ENCODE results near the gene GDPD5. TPM values are rescaled to one million over a fixed set of nuclear protein-coding genes. Genes with fewer than 3 reads are reported as not detected.

GDPD5 gene
- total RNA-seq, 4 donors from 2014 or later: 9.6 to 52.9 (median 28.2) TPM

- no peaks in the 10 kb centered on the region for H3K36me3 ChIP-seq
- H3K4me1 ChIP-seq: no peaks in the 10 kb centered on the region
- intact Hi-C loops (cut with DNase I; ENCODE audit: low total_unique reads): no loop called here
- no peaks in the 10 kb centered on the region for H3K9me3 ChIP-seq
- TF ChIP-seq POLR2A (IDR thresholded peaks at IDR 0.05) (no peak), CTCF (IDR thresholded peaks at IDR 0.05) (no peak)
- no peak for DNase-seq
- H3K27me3 ChIP-seq: no peaks in the 10 kb centered on the region
- no peak overlapping the region for H3K27ac ChIP-seq
- H3K4me3 ChIP-seq: no peak overlapping the region
These were observed 3.3 kb downstream of the GDPD5 start for GRCh38 chr11:75522286-75523044.

- Histone ChIP-seq H3K4me1 (no peaks in the 10 kb centered on the region), H3K4me3 (no peak overlapping the region), H3K9me3 (no peaks in the 10 kb centered on the region), H3K27ac (no peak overlapping the region), H3K27me3 (no peaks in the 10 kb centered on the region), H3K36me3 (no peaks in the 10 kb centered on the region)
- intact Hi-C loops (cut with DNase I; ENCODE audit: low total_unique reads): no loop called here
- no peak for DNase-seq
- TF ChIP-seq POLR2A (IDR thresholded peaks at IDR 0.05) (no peak), CTCF (IDR thresholded peaks at IDR 0.05) (no peak)
These were observed 5.1 kb downstream of the GDPD5 start for GRCh38 chr11:75520688-75521087.

GRCh38 chr11:75518771-75519653 lies 6.7 kb downstream of the GDPD5 start:
- Histone ChIP-seq H3K27me3 (no peaks in the 10 kb centered on the region), H3K4me1 (no peaks in the 10 kb centered on the region), H3K27ac (no peak overlapping the region), H3K9me3 (no peaks in the 10 kb centered on the region), H3K36me3 (no peaks in the 10 kb centered on the region), H3K4me3 (no peak overlapping the region)
- intact Hi-C loops (cut with DNase I; ENCODE audit: low total_unique reads): no loop called here
- no peak for TF ChIP-seq POLR2A (IDR thresholded peaks at IDR 0.05)
- TF ChIP-seq CTCF (IDR thresholded peaks at IDR 0.05): no peak
- no peak for DNase-seq

GRCh38 chr11:75518204-75518549 lies 7.6 kb downstream of the GDPD5 start:
- Histone ChIP-seq H3K27ac (no peak overlapping the region), H3K4me1 (no peaks in the 10 kb centered on the region), H3K27me3 (no peaks in the 10 kb centered on the region), H3K36me3 (no peaks in the 10 kb centered on the region), H3K9me3 (no peaks in the 10 kb centered on the region), H3K4me3 (no peak overlapping the region)
- DNase-seq: no peak
- TF ChIP-seq CTCF (IDR thresholded peaks at IDR 0.05) (no peak), POLR2A (IDR thresholded peaks at IDR 0.05) (no peak)
- intact Hi-C loops (cut with DNase I; ENCODE audit: low total_unique reads): no loop called here

GRCh38 chr11:75516886-75517285 lies 8.9 kb downstream of the GDPD5 start:
- intact Hi-C loops (cut with DNase I; ENCODE audit: low total_unique reads): no loop called here
- H3K27me3 ChIP-seq: no peaks in the 10 kb centered on the region
- H3K4me3 ChIP-seq: no peak overlapping the region
- no peaks in the 10 kb centered on the region for H3K9me3 ChIP-seq
- no peak for TF ChIP-seq CTCF (IDR thresholded peaks at IDR 0.05)
- no peak for TF ChIP-seq POLR2A (IDR thresholded peaks at IDR 0.05)
- no peaks in the 10 kb centered on the region for H3K36me3 ChIP-seq
- DNase-seq: no peak
- H3K27ac ChIP-seq: no peak overlapping the region
- no peaks in the 10 kb centered on the region for H3K4me1 ChIP-seq

All from uterus (tissue), 4 donors.